SJSA1 (cell line): ENCODE measurements around the gene C1orf232. TPM values are rescaled to one million over a fixed set of nuclear protein-coding genes. Genes with fewer than 3 reads are reported as not detected.

Experiments
- DNase-seq, 2 experiments: peaks; one replicate each; pipeline ENCODE4 v3.0.0-alpha.2; 2015 to 2020; ENCODE audit warnings: low spot score in 2 of 2, low read depth in 1 of 2
- H3K27ac ChIP-seq: fragments of 250-450 bp; sonication (Bioruptor Pico); 2 replicates; pipeline ENCODE4 v1.5.1; 2020; ENCODE audit warnings: mild to moderate bottlenecking, moderate library complexity
- H3K27me3 ChIP-seq: fragments of 250-450 bp; sonication (Bioruptor Pico); replicated peaks from 2 replicates; pipeline ENCODE4 v1.5.1; 2020; ENCODE audit warnings: mild to moderate bottlenecking, moderate library complexity
- H3K36me3 ChIP-seq: fragments of 250-450 bp; sonication (Bioruptor Pico); 2 replicates; pipeline ENCODE4 v1.5.1; 2020; ENCODE audit warnings: mild to moderate bottlenecking
- H3K4me1 ChIP-seq: fragments of 250-450 bp; sonication (Bioruptor Pico); replicated peaks from 2 replicates; pipeline ENCODE4 v1.6.1; 2021; ENCODE audit warnings: mild to moderate bottlenecking
- H3K4me3 ChIP-seq: fragments of 250-450 bp; sonication (Bioruptor Pico); 2 replicates; pipeline ENCODE4 v1.5.1; 2020; ENCODE audit warnings: mild to moderate bottlenecking
- H3K9me3 ChIP-seq: fragments of 250-450 bp; sonication (Bioruptor Pico); replicated peaks from 2 replicates; pipeline ENCODE4 v1.5.1; 2020; ENCODE audit warnings: mild to moderate bottlenecking
- total RNA-seq: library from RNA; depleted of rRNA; stranded (reverse); fragments of >200 nt; shearing (Covaris generic); gene quantifications from 2 replicates; pipeline ENCODE4 v1.2.3, GENCODE V29; 2014

Gene C1orf232
- total RNA-seq, 1 experiment from 2014 or later = not detected

DNA sequence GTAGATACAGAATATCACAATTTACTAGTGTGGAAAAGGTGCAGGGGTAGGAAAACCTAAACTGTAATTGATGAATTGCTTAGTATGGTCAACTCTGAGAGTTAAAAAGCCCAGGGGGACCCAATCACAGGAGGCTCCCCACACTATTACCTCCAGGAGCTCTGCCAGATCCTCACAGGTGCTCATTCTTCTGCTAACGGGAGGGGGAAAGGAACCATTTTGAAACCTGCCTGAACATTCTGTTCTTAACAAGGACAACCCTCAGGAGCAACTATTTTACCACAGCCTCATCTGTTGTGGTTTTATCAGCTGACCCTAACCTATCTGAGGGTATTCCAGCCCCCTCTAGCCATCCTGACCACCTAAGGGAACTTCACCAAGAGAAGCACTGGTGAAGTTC is 38.1 kb downstream of the C1orf232 start:
- H3K27me3 ChIP-seq = no peaks in the 10 kb centered on the region; the same call in 1 of the 2 replicates
- H3K27ac ChIP-seq = no peak overlapping the region
- no peaks in the 10 kb centered on the region for H3K36me3 ChIP-seq
- H3K9me3 ChIP-seq = no peaks in the 10 kb centered on the region
- peaks cover 19% of the 10 kb centered on the region for H3K4me1 ChIP-seq
- H3K4me3 ChIP-seq = no peak overlapping the region
- DNase-seq = no peak

DNA sequence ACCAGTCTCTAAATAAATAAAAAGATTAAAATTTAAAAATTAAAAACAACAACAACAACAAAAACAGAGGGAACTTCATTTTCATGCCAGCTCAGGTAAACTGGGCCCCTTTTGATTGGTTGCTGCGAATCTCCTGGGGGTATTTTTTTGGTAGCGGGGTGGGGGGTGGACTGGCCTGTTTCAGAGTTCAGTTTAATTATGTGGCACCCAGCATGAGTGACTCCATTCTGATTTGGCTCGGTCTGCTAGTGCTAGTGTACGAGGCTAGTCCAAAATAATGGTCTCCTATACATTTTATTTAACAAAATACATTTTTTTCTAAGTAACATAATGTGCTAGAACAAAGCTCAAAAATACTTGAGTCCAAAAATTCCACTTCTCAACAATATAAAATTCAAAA is 39.0 kb downstream of the C1orf232 start:
- peaks cover 19% of the 10 kb centered on the region for H3K4me1 ChIP-seq
- DNase-seq = no peak

DNA sequence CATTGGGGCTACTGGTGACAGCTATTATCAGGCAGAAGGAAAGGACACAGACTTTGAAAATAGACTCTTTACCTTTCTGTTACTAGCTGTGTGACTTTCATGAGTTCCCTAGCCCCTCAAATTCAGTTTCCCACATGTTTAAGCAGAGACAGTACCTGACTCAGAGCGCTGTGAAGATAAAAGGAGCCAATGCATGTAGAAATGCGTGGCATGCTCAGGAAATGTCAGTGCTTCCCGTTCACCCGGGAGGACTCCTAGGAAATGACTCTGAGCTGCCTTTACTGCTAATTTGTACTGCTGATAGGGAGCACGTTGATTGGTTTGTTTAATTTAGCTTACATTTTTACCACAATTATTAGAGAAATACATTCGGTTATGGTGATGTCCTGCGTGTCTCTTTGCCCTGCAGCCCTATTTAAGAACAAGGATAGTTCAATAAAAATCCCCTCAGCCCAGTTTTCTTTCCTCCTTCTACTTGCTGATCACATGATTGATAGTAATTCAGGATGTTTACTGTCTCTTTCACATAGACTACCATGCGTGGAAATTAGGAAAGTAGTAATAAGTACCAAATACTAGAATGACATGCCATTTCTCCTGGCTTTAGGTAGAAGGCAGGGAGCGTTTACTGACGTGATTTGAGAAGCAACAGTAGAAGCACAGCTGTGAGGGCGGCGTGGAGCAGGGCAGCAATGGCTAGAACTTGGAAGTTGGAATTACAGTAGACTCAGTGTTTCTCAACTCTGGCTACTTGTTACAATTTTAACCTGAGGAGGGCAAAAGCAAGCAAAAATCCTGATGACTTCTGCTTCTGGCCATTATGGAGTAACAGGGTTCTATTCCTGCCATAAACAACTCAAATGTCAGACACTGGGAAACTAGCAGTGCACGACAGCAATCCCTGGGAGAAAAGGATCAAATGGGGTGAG is 41.3 kb downstream of the C1orf232 start:
- Histone ChIP-seq H3K36me3 (peaks cover 5% of the 10 kb centered on the region), H3K27ac (no peak overlapping the region), H3K9me3 (no peaks in the 10 kb centered on the region), H3K27me3 (no peaks in the 10 kb centered on the region; the same call in 1 of the 2 replicates), H3K4me3 (no peak overlapping the region), H3K4me1 (peaks cover 19% of the 10 kb centered on the region)
- DNase-seq = no peak

More for the DNA sequence above, 39.0 kb downstream of the C1orf232 start:
- H3K27me3 ChIP-seq = no peaks in the 10 kb centered on the region; the same call in 1 of the 2 replicates
- H3K9me3 ChIP-seq = no peaks in the 10 kb centered on the region
- H3K27ac ChIP-seq = no peak overlapping the region
- H3K4me3 ChIP-seq = no peak overlapping the region
- H3K36me3 ChIP-seq = no peaks in the 10 kb centered on the region; the same call in 1 of the 2 replicates

DNA sequence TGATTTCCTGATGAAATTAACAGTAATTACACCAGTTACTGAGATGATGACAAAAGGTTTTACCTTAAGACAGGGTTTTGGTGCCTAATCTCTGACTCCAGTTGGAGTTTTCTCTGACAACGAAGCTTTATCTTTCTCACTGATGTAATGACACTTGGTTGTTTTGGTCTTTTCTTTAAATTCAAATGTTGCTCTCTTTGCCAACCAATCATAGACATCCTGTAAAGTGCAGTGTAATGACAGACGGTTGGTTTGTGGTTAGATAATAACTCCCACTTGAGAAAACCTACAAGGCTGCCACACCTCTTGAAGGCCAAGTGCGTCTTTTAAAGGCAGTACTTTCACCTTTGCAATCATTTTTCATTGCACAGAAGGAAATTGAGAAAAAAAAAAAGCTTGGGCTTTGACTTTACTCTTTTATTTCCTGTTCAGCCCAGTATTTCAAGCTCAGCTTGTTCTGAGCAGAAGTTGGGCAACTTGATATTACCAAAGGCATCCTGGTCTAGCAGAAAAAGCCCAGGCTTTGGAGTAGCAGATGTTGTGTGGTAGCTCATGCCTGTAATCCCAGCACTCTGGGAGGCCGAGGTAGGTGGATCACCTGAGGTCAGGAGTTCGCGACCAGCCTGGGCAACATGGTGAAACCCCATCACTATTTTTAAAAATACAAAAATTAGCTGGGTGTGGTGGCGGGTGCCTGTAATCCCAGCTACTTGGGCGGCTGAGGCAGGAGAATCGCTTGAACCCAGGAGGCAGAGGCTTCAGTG is 42.3 kb downstream of the C1orf232 start:
- peak in 1 of 2 experiments; percentile 67 for DNase-seq
- Histone ChIP-seq H3K4me3 (no peak overlapping the region), H3K27ac (peak overlapping the region; percentile 68), H3K4me1 (peaks cover 19% of the 10 kb centered on the region), H3K9me3 (no peaks in the 10 kb centered on the region), H3K36me3 (peaks cover 13% of the 10 kb centered on the region), H3K27me3 (no peaks in the 10 kb centered on the region; the same call in 1 of the 2 replicates)

DNA sequence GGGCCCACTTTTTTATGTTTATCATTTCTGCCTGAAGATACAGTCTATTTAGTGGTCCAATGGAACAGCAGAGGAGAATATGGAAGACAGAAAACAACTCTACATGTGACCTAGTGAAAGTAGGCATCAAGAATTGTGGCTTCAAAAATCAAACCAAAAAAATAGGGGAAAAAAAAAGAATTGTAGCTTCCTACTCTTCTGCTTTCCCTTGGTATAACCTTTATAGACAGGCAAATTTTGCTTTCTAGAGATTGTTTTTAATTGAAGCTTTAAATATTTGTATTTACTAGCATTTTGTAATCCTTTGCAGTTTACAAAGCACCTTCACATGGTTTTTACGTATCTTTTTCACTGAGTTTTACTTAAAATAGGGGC is 42.8 kb downstream of the C1orf232 start:
- Histone ChIP-seq H3K9me3 (no peaks in the 10 kb centered on the region), H3K4me3 (no peak overlapping the region), H3K36me3 (peaks cover 13% of the 10 kb centered on the region), H3K27me3 (no peaks in the 10 kb centered on the region; the same call in 1 of the 2 replicates), H3K4me1 (peaks cover 19% of the 10 kb centered on the region), H3K27ac (peak overlapping the region; percentile 68)
- no peak for DNase-seq

DNA sequence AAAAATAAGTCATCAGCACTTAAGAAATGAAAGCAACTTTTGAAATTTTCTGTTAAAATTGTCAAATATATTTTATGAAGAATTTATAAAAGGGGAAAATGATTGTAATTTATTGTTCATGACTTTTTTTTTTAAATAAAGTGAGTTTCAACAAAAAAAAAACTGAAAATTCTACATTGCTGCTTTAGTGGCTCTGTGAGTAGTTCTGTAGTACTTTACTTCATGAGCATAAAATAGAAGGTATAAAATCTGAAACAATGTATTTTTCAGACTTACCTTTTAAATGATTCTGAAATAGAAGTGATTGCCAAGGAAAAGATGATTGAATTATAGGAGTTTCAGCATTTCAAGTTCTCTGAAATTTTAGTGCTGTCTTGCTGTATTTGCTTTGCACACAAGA is 43.4 kb downstream of the C1orf232 start:
- Histone ChIP-seq H3K4me1 (peaks cover 19% of the 10 kb centered on the region), H3K9me3 (no peaks in the 10 kb centered on the region), H3K27me3 (no peaks in the 10 kb centered on the region), H3K27ac (no peak overlapping the region), H3K4me3 (no peak overlapping the region), H3K36me3 (peaks cover 13% of the 10 kb centered on the region)
- DNase-seq = no peak

DNA sequence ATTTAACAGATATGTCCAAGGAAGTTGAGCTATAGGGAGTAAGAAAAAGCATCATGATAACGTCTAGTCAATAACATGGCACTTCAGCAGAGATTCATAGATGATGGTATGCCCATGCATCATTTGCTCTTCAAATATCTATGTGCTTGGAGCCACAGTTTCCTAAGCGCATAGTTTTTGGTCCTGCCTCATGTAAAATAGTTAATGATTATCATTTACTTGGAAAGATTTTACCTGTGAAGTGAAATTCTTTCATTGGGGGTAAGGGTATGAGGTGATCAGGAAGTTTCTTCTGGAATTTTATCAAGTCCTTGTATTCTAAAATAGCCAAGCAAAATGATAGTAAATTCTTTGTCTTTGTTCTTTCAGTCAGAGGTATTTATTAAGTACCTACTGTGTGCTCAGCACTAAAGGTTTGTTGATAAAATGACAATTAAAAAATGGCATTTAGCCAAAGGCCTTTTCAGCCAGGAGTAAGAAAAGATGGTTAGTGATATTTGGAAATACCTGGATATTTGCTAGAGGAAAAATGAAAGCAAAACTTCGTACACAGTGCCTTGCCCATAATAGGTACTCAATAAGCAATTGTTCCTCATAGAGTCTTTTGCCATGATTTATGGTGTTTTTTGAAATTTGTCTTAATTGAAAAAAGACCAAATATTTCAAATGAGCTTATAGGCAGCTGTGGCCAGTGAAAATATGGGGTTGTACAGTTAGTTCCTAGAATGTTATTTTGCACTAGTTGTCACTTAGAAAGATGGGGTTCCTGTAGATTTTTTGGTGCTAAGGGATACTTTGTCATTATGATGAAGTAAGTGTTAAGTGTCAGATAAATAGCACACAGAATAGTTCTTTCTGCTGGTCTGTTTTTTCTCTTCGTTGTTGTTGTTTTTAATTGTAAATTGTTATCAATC is 44.1 kb downstream of the C1orf232 start:
- DNase-seq = no peak
- H3K9me3 ChIP-seq = no peaks in the 10 kb centered on the region
- H3K27me3 ChIP-seq = no peaks in the 10 kb centered on the region
- no peak overlapping the region for H3K4me3 ChIP-seq
- H3K36me3 ChIP-seq = peaks cover 13% of the 10 kb centered on the region
- peaks cover 19% of the 10 kb centered on the region for H3K4me1 ChIP-seq
- no peak overlapping the region for H3K27ac ChIP-seq

DNA sequence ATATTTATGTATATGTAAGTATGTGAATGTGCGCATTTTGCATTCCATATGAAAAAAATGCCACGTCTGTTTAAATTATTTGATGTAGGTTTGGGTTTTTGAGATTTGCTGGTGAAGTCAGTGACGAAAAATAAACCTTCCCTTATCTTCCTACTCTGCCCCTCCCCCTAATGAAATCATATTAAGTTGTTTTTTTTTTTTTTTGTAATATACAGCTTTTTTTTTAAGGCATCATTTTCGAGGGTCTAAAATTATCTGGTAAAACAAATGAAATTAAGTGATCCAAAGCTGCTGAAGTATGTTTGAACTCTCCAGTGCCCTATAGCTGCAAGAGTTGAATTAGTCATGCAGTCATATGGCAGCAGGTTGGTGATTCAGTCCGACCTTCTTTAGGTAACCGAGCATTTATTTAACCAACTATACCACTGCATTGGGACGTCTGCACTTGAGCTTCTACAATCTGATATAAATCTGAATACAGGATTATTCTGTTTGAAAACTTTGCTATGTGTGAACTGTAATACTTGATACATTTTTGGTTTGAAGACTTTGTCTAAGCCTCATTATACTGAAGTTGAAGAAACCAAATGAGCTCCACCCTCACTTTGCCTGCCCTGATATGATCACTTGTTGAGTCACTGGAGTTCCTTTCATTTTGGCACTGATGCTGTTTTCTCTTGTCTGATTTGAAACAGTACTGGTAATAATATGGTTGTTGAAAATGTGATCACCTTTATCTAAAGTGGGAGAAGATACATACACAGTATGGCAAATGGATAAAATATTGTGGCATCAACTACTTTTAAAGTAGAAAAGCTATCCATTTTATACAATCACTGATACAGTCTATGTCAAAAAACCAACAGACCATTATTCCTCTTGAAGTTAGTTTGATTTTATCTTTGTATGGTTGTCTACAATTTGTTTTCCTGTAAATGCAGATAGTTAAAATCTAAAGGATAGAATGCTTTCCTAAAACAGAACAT is 45.5 kb downstream of the C1orf232 start:
- DNase-seq = no peak
- Histone ChIP-seq H3K4me1 (peaks cover 19% of the 10 kb centered on the region), H3K27me3 (no peaks in the 10 kb centered on the region; the same call in 1 of the 2 replicates), H3K4me3 (no peak overlapping the region), H3K36me3 (peaks cover 19% of the 10 kb centered on the region), H3K9me3 (no peaks in the 10 kb centered on the region), H3K27ac (no peak overlapping the region)

DNA sequence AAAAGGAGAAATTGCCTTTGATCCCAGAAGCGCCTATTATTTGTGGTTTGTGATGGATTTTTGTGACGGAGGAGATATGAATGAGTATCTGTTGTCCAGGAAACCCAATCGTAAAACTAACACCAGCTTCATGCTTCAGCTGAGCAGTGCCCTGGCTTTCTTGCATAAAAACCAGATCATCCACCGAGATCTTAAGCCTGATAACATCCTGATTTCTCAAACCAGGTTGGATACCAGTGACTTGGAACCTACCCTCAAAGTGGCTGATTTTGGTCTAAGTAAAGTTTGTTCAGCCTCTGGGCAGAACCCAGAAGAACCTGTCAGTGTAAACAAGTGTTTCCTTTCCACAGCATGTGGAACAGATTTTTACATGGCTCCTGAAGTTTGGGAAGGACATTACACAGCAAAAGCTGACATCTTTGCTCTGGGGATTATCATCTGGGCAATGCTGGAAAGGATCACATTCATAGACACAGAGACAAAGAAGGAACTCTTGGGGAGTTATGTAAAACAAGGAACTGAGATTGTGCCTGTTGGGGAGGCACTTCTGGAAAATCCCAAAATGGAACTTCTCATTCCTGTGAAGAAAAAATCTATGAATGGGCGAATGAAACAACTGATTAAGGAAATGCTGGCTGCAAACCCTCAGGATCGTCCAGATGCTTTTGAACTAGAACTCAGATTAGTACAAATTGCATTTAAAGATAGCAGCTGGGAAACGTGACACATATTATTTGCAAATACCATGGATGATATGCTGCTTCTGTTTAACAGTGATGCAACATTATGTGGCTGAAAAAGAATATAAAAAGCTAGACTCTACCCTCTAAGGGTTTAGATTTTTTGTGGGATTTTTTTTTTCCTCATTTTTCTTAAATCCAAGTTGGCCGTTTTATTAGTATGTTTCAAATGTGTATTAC is 46.6 kb downstream of the C1orf232 start:
- Histone ChIP-seq H3K27ac (no peak overlapping the region), H3K36me3 (peaks cover 25% of the 10 kb centered on the region), H3K9me3 (no peaks in the 10 kb centered on the region), H3K4me1 (peaks cover 14% of the 10 kb centered on the region), H3K4me3 (no peak overlapping the region), H3K27me3 (no peaks in the 10 kb centered on the region; the same call in 1 of the 2 replicates)
- no peak for DNase-seq

DNA sequence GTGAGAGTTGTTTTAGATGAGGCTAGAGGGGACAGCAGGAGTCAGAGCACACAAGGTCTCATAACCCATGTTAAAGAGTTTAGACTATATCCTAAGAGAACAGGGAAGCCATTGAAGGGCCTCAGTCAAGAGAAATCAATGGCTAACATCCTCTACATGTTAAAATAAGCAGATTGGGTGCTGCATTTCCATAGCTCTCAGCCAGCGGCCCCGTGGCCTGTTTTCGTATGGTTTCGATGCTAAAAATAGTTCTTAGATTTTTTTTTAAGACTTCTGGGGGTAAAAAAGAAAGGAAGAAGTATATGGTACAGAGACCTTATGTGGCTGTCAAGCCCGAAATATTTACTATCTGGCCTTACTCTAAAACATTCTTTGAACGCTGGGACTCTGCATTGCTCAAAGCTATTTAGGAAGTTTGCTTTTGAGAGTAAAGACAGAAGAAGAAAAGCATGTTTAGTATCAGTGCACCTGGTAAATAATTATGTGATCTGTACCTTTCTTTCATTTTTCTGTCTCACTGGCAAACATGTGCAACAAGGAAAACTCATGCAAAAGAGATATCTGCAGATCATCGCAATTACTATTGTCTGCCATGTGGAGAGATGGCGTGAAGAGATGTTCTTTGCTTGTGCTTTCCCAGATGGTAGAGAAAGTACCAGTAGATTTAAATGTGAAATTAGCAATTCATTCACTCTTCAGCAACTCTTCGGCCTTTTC is 48.7 kb downstream of the C1orf232 start:
- Histone ChIP-seq H3K4me1 (no peaks in the 10 kb centered on the region), H3K9me3 (no peaks in the 10 kb centered on the region), H3K27me3 (no peaks in the 10 kb centered on the region; the same call in 1 of the 2 replicates), H3K4me3 (no peak overlapping the region), H3K36me3 (peaks cover 25% of the 10 kb centered on the region), H3K27ac (no peak overlapping the region)
- DNase-seq = no peak
